GM18868 (cell line): Measurements from ENCODE around the gene TCEANC.
"Not testable (repeated sequence)": the region's sequence is repeated elsewhere in the genome, so short reads cannot be mapped to it uniquely, and the experiment has no call there.

Experiments used
- ATAC-seq: cut with Tn5 transposase; IDR thresholded peaks from one replicate; pipeline ENCODE4 v1.9.1; 2021; ENCODE audit warnings: mild to moderate bottlenecking, moderate library complexity; ENCODE audit not compliant: unreplicated experiment

Gene TCEANC

GRCh38 chrX:13652850-13653693, at the start of gene TCEANC:
TSS of gene TCEANC (plus strand) at chrX:13653141. CDS start at chrX:13662509, 9,368 bp downstream.
- ATAC-seq: peak; percentile 95

- ATAC-seq: no peak
These were observed 47.3 kb upstream of the TCEANC start for GRCh38 chrX:13605611-13606010.

- no peak for ATAC-seq
These were observed 45.5 kb upstream of the TCEANC start for GRCh38 chrX:13607331-13607995.

- no peak for ATAC-seq
These were observed 45.0 kb upstream of the TCEANC start for GRCh38 chrX:13607996-13608365.

- no peak for ATAC-seq
These were observed 38.8 kb upstream of the TCEANC start for GRCh38 chrX:13614154-13614553.

GRCh38 chrX:13620207-13620606, 32.7 kb upstream of the TCEANC start:
- no peak for ATAC-seq

GRCh38 chrX:13622401-13622964, 30.5 kb upstream of the TCEANC start:
- no peak for ATAC-seq

GRCh38 chrX:13627306-13627705, 25.6 kb upstream of the TCEANC start:
- no peak for ATAC-seq

GRCh38 chrX:13637224-13637623, 15.7 kb upstream of the TCEANC start:
- ATAC-seq: not testable (repeated sequence)

GRCh38 chrX:13638021-13638420, 14.9 kb upstream of the TCEANC start:
- ATAC-seq: no peak

GRCh38 chrX:13638826-13639225, 14.1 kb upstream of the TCEANC start:
- no peak for ATAC-seq

- not testable (repeated sequence) for ATAC-seq
These were observed 11.3 kb upstream of the TCEANC start for GRCh38 chrX:13641684-13642083.

GRCh38 chrX:13645464-13646153, 7.3 kb upstream of the TCEANC start:
- no peak for ATAC-seq

GRCh38 chrX:13646154-13646549, 6.8 kb upstream of the TCEANC start:
- ATAC-seq: no peak

- ATAC-seq: no peak
These were observed 5.2 kb upstream of the TCEANC start for GRCh38 chrX:13647709-13648212.

- not testable (repeated sequence) for ATAC-seq
These were observed 4.6 kb upstream of the TCEANC start for GRCh38 chrX:13648336-13648735.

GRCh38 chrX:13649838-13650237, 3.1 kb upstream of the TCEANC start:
- no peak for ATAC-seq

GRCh38 chrX:13650318-13650717, 2.6 kb upstream of the TCEANC start:
- no peak for ATAC-seq

GRCh38 chrX:13651150-13651549, 1.8 kb upstream of the TCEANC start:
- no peak for ATAC-seq

GRCh38 chrX:13652287-13652793, 601 bp upstream of the TCEANC start:
- no peak for ATAC-seq

- ATAC-seq: no peak
These were observed 1.2 kb downstream of the TCEANC start for GRCh38 chrX:13654116-13654515.
